HG03095 (cell line): ENCODE data around the gene RUFY3.
A peak's percentile ranks its signal among the peaks of the same experiment; 100 is the strongest.
"Not testable (repeated sequence)": the region's sequence is repeated elsewhere in the genome, so short reads cannot be mapped to it uniquely, and the experiment has no call there.

Source experiments
- ATAC-seq: cut with Tn5 transposase; IDR thresholded peaks from one replicate; pipeline ENCODE4 v1.9.1; 2021; ENCODE audit warnings: moderate library complexity; ENCODE audit not compliant: unreplicated experiment

RUFY3 gene

GRCh38 chr4:70734971-70735370, 13.2 kb downstream of the RUFY3 start:
- no peak for ATAC-seq

- ATAC-seq: not testable (repeated sequence)
These were observed 14.2 kb downstream of the RUFY3 start for GRCh38 chr4:70735915-70736314.

- ATAC-seq: no peak
These were observed 15.2 kb downstream of the RUFY3 start for GRCh38 chr4:70737006-70737405.

GRCh38 chr4:70737409-70737808, 15.6 kb downstream of the RUFY3 start:
- no peak for ATAC-seq

DNA sequence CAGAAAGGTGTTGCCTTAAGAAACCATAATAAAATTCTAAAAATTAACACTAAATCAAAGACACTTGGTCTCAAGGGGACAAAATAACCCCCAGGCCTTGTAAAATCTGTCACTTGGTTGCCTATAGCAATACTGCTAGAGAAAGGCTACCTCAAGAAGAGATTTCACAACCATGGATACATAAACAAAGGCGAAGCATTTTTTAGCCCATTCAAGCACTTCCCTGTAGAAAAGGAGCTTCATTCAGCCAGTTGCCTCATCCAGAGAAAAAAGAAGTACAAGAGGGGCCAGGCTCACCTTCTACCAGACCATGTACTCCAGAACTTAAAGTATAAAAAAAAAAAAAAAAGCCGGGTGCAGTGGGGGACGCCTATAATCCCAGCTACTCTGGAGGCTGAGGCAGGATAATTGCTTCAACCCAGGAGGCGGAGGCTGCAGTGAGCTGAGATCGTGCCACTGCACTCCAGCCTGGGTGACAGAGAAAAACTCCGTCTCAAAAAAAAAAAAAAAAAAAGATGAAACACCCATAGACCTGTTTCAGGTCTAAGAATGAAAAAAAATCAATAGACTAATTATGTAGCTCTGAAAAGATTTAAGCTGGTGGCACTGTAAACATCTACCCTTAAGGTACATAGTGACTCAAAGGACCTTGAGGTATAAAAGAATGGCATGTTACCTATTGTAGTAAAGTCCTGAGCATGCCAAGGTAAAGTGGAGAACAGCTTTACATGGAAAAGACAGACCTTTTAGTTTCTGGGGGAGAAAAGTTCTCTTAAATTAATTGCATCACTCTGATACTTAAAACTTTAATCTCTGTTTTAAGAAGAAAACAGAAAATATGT, 18.0 kb downstream of the RUFY3 start:
- no peak for ATAC-seq

DNA sequence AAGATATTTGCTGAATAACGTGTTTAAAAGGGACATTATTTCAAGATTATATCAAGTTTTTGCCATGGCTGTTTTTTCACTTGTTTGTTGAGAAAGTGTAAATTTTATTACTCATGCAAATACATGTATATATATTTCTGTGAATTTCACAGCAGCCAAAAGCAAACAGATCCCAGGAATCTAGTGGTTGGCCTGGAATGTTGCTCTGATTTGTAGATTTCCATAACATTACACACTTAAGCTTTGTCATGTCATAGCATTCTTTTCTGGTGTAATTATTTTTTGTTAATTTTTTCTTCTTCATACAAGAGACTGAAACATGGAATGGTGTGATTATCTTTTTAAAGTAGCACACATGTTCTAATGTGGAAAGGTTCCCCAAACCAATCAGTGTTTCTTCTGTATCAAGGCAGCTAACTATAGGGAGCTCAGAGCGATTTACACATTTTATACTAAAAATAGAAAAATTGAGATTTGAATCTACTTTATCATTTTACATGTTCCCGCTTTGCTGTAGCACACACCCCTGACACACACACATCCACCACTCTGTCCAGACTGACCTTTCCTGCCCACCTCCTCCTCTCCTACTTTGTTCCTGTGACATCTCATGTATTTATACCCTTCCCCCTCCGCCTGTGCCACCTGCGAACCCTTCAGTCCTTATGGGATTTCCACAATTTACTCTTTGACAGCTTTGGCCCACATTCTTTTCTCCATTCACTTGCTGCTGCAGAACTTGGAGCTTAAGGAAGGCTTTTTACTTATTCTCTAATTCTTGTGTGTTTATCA, 20.3 kb downstream of the RUFY3 start:
- no peak for ATAC-seq

DNA sequence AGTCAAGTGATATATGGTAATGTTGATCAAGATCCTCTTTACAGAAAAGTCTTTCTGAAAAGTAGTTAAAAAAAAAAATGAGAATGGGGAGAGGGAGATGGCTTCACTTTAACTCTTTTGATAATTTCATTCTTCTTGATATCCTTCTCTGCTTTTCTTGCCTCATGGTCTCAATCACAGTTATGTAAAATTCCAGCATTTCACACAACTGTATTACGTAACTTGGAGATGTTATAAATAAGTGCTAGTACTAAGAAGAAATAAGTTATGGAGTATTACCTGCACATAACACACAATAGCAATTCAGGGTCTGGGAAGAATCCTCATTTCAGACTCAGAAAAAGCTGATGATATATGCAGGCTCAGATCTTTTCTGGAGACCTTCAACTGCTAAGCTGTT, 22.0 kb downstream of the RUFY3 start:
- no peak for ATAC-seq

- no peak for ATAC-seq
These were observed 24.5 kb downstream of the RUFY3 start for GRCh38 chr4:70746179-70746839.

DNA sequence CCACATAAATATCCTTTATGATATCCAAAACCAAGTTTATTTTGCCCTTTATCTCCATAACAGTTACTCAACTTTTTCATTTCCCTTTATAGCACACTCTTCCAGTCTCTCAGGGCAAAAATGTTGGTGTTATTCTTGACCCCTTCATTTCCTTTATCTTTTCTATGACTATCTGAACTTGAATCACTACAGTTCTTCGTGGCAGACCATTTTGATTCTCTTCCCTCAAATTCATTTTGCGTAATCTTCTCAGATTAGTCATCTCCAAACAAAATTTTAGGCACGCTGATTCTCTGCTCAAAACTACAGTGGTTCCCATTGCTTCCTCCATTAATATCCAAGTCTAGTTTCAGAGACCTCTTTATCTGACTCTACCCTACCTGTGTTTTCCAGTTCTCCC, 26.1 kb downstream of the RUFY3 start:
- ATAC-seq: no peak

DNA sequence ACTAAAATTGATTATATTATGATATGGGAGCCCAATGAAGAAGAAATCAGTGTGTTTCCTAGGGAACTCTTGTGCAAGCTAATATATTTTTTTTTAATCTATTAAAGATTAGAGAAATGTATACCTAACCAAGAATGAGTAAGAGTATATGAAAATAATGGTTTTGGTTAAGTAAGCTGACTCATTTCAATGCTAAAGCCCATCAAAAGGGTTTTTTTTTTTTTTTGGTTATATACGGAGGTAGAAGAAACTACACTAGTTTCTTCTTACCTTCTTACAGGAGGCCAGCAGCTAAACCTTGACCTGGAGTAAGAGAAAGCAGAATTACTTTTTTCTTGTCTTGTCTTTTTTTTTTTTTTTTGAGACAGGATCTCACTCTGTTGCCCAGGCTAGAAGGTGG, 27.5 kb downstream of the RUFY3 start:
- peak; percentile 76 for ATAC-seq

DNA sequence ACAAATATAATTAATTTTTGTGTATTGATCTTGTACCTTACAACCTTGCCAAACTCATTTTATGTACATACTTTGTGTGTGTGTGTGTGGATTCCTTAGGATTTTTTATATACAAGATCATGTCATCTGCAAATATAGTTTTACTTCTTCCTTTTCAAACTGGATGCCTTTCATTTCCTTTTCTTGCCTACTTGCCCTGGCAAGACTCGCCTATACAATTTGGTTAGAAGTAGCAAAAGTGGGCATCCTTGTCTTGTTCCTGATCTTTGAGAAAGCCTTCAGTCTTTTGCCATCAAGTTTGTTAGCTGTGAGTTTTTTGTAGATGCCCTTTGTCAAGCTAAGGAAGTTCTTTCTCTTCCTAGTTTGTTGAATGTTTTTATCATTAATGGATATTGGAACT, 30.5 kb downstream of the RUFY3 start:
- ATAC-seq: no peak

- ATAC-seq: no peak
These were observed 31.9 kb downstream of the RUFY3 start for GRCh38 chr4:70753630-70754029.

DNA sequence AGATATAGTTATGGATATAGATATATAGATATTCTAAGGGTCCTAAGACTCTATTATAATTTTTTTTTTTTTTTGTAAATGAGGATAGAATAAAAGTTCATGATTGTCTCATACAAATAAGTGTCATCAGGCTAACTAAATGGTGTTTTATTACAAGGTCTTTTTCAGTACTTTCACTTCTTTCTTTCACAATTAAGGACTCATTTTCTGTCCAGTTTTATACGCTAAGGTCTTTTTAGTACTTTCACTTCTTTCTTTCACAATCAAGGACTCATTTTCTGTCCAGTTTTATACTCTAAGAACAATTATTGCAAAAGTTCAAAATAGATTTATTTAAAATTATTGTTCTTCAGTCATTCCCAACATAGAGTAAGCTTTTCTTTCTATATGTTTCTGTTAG, 32.7 kb downstream of the RUFY3 start:
- peak; percentile 73 for ATAC-seq

GRCh38 chr4:70754990-70755688, 33.4 kb downstream of the RUFY3 start:
- ATAC-seq: peak; percentile 39

GRCh38 chr4:70759126-70759525, 37.4 kb downstream of the RUFY3 start:
- no peak for ATAC-seq

DNA sequence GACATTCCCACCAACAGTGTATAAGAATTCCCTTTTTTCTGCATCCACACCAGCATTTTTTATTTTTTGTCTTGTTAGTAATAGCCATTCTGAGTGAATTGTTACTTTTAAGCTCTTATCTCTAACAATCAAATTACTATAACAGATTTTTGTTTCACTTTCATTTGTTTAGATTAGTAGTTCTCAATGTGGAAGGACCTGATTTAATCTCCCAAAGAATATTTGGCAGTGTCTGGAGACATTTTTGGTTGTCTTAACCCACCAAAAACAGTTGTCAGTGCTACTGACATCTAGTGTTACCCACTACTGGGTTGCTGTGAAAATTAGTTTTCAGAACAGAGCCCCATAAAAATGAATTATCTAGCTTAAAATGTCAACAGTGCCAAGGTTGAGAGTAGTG, 37.9 kb downstream of the RUFY3 start:
- no peak for ATAC-seq

DNA sequence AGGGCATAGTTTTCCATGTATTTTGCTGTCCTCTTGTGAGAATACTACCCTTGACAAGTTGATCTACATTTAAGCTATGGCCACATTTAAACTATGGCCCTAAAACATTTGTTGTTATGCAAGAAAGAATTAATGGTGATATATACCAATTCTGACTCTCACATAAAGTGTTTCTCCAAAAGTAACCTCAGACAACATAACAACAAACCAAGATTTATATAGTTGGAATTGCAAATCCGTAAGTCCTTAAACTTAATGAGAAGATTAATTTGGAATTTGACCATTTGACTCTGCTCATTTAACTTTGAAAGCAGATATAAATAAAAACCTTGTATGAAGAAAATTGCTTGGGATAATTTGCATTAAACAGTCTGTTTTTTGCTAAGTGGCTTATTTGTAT, 38.9 kb downstream of the RUFY3 start:
- ATAC-seq: no peak

- ATAC-seq: no peak
These were observed 39.6 kb downstream of the RUFY3 start for GRCh38 chr4:70761276-70761816.

- ATAC-seq: no peak
These were observed 43.6 kb downstream of the RUFY3 start for GRCh38 chr4:70765368-70765767.

DNA sequence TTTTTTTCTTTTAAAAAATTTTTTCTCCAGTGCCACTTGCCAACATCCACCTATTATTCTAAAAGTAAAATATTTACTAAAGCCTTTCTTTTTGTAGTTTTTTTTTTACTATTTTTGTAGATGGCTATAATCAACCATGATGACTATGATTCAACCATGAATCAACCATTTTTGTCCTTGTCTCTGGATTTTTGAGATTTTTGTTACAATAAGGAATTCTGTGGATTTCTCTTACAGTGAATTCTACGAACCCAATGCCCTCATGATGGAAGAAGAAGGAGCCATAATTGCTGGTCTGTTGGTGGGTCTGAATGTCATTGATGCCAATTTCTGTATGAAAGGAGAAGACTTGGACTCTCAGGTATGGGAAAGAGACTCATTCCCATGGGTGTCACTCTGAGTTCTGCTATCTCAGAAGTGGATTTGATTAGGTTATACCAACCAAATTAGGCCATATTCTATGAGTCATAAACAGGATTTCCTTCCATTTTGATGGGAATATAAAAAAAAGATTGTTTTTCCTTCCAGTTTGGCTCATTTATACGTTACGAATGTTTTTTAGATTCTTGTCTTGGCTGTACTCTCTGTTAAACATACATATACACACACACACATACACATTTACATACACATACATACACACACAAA, 46.7 kb downstream of the RUFY3 start:
- ATAC-seq: no peak
